HEK293 (cell line): ENCODE measurements around the gene IL13.

Source experiments
- CTCF ChIA-PET: fragments of 350-600 bp; formaldehyde crosslinking; extraction: SDS; loops from one replicate; lab custom pipeline; 2021; ENCODE audit warnings: antibody characterized with exemption; lab: Yijun Ruan, JAX
- POLR2A ChIA-PET: fragments of 300-600 bp; formaldehyde crosslinking; extraction: SDS; loops from one replicate; lab custom pipeline; 2020; ENCODE audit warnings: antibody characterized with exemption, inconsistent platforms; lab: Yijun Ruan, JAX
- H3K27ac ChIP-seq: fragments of 200-500 bp; sonication (Bioruptor generic); 2 replicates; pipeline ENCODE4 v1.5.1; 2014; ENCODE audit warnings: low read depth, low read length, control low read depth, inconsistent platforms; ENCODE audit errors: extremely low read depth
- H3K36me3 ChIP-seq, 2 experiments: fragments of 200-500 bp in 1 of 2; sonication (Bioruptor generic) in 1 of 2; 1 replicate in 1 of 2; 2 replicates in 1 of 2; pipeline ENCODE4 v1.5.1; 2014 to 2017; ENCODE audit warnings: inconsistent platforms in 2 of 2, low read length in 2 of 2; ENCODE audit not compliant: control insufficient read depth in 2 of 2, insufficient read depth in 1 of 2
- H3K4me1 ChIP-seq: fragments of 200-500 bp; sonication (Bioruptor generic); 2 replicates; pipeline ENCODE4 v1.5.1; 2014; ENCODE audit warnings: mild to moderate bottlenecking, low read length, inconsistent platforms; ENCODE audit not compliant: control insufficient read depth, insufficient read depth
- H3K4me3 ChIP-seq: 2 replicates; pipeline ENCODE4 v1.5.1; 2011; ENCODE audit warnings: low read depth, mild to moderate bottlenecking, control low read depth, low read length, moderate library complexity
- H3K9me3 ChIP-seq: fragments of 200-500 bp; sonication (Bioruptor generic); 2 replicates; pipeline ENCODE4 v1.5.1; 2014; ENCODE audit warnings: low read depth, low read length, inconsistent platforms; ENCODE audit not compliant: control insufficient read depth, insufficient read depth
- FEZF1 ChIP-seq: fragments of 450-650 bp; formaldehyde crosslinking; IDR thresholded peaks from 2 replicates; pipeline ENCODE4 v1.5.1; 2016; ENCODE audit warnings: missing biosample characterization, missing genetic modification characterization
- GLIS1 ChIP-seq: fragments of 450-650 bp; formaldehyde crosslinking; IDR thresholded peaks from 2 replicates; pipeline ENCODE4 v1.5.1; 2016; ENCODE audit warnings: missing biosample characterization, missing genetic modification characterization
- HOXD13 ChIP-seq: sonication (generic); formaldehyde crosslinking; IDR thresholded peaks from 2 replicates; pipeline ENCODE4 v1.8.0; 2022; ENCODE audit warnings: missing genetic modification reagents, borderline replicate concordance
- KLF16 ChIP-seq: fragments of 450-650 bp; formaldehyde crosslinking; IDR thresholded peaks from 2 replicates; pipeline ENCODE4 v1.5.1; 2017; ENCODE audit warnings: missing biosample characterization, missing genetic modification characterization
- MYNN ChIP-seq: fragments of 450-650 bp; formaldehyde crosslinking; IDR thresholded peaks from 2 replicates; pipeline ENCODE4 v1.5.1; 2016; ENCODE audit warnings: missing biosample characterization, missing genetic modification characterization, borderline replicate concordance
- ZFP3 ChIP-seq: fragments of 450-650 bp; formaldehyde crosslinking; IDR thresholded peaks from 2 replicates; pipeline ENCODE4 v1.5.1; 2016; ENCODE audit warnings: low read depth, missing biosample characterization, missing genetic modification characterization
- ZIC2 ChIP-seq: fragments of 450-650 bp; formaldehyde crosslinking; IDR thresholded peaks from 2 replicates; pipeline ENCODE4 v1.5.1; 2016; ENCODE audit warnings: missing biosample characterization, missing genetic modification characterization
- ZNF184 ChIP-seq: fragments of 450-650 bp; IDR thresholded peaks from 2 replicates; pipeline ENCODE4 v1.5.1; 2018; ENCODE audit warnings: missing biosample characterization, mild to moderate bottlenecking, missing genetic modification characterization
- ZNF19 ChIP-seq: fragments of 450-650 bp; formaldehyde crosslinking; IDR thresholded peaks from 2 replicates; pipeline ENCODE4; 2016; ENCODE audit warnings: missing biosample characterization, missing genetic modification characterization, low read depth
- ZNF239 ChIP-seq: fragments of 450-650 bp; formaldehyde crosslinking; IDR thresholded peaks from 2 replicates; pipeline ENCODE4 v1.5.1; 2016; ENCODE audit warnings: missing biosample characterization, missing genetic modification characterization
- ZNF324 ChIP-seq: fragments of 450-650 bp; formaldehyde crosslinking; IDR thresholded peaks from 2 replicates; pipeline ENCODE4 v1.5.1; 2016; ENCODE audit warnings: missing biosample characterization, missing genetic modification characterization
- ZNF341 ChIP-seq: fragments of 450-650 bp; formaldehyde crosslinking; IDR thresholded peaks from 2 replicates; pipeline ENCODE4; 2016; ENCODE audit warnings: low read depth, missing biosample characterization, missing genetic modification characterization
- ZNF398 ChIP-seq: fragments of 450-650 bp; formaldehyde crosslinking; IDR thresholded peaks from 2 replicates; pipeline ENCODE4 v1.5.1; 2017; ENCODE audit warnings: missing biosample characterization, missing genetic modification characterization
- ZNF521 ChIP-seq: fragments of 450-650 bp; formaldehyde crosslinking; IDR thresholded peaks from 2 replicates; pipeline ENCODE4 v1.5.1; 2017; ENCODE audit warnings: missing biosample characterization, mild to moderate bottlenecking, missing genetic modification characterization
- ZNF530 ChIP-seq: fragments of 450-650 bp; formaldehyde crosslinking; IDR thresholded peaks from 2 replicates; pipeline ENCODE4 v1.5.1; 2016; ENCODE audit warnings: low read depth, missing biosample characterization, missing genetic modification characterization
- ZNF548 ChIP-seq: fragments of 450-650 bp; formaldehyde crosslinking; IDR thresholded peaks from 2 replicates; pipeline ENCODE4 v1.5.1; 2016; ENCODE audit warnings: missing biosample characterization, missing genetic modification characterization
- ZNF654 ChIP-seq: fragments of 450-650 bp; formaldehyde crosslinking; IDR thresholded peaks from 2 replicates; pipeline ENCODE4 v1.5.1; 2016; ENCODE audit warnings: low read depth, missing biosample characterization, missing genetic modification characterization
- ZNF677 ChIP-seq: fragments of 450-650 bp; IDR thresholded peaks from 2 replicates; pipeline ENCODE4 v1.5.0; 2018; ENCODE audit warnings: missing biosample characterization, mild to moderate bottlenecking, missing genetic modification characterization, moderate library complexity
- ZNF701 ChIP-seq: fragments of 450-650 bp; formaldehyde crosslinking; IDR thresholded peaks from 2 replicates; pipeline ENCODE4 v1.5.1; 2016; ENCODE audit warnings: missing biosample characterization, missing genetic modification characterization
- ZNF704 ChIP-seq: fragments of 450-650 bp; formaldehyde crosslinking; IDR thresholded peaks from 2 replicates; pipeline ENCODE4 v1.5.1; 2016; ENCODE audit warnings: missing biosample characterization, missing genetic modification characterization
- ZNF792 ChIP-seq: fragments of 450-650 bp; formaldehyde crosslinking; IDR thresholded peaks from 2 replicates; pipeline ENCODE4 v1.5.1; 2016; ENCODE audit warnings: missing biosample characterization, missing genetic modification characterization
- ZSCAN4 ChIP-seq: fragments of 450-650 bp; formaldehyde crosslinking; IDR thresholded peaks from 2 replicates; pipeline ENCODE4 v1.5.1; 2017; ENCODE audit warnings: missing biosample characterization, missing genetic modification characterization
- TF ChIP-seq, protein P1 (sequence below): fragments of 450-650 bp; formaldehyde crosslinking; IDR thresholded peaks from 2 replicates; pipeline ENCODE4 v1.5.1; 2016; ENCODE audit warnings: missing biosample characterization, missing genetic modification characterization
- TF ChIP-seq, protein P2 (sequence below): fragments of 450-650 bp; formaldehyde crosslinking; IDR thresholded peaks from 2 replicates; pipeline ENCODE4 v1.5.1; 2016; ENCODE audit warnings: missing biosample characterization, missing genetic modification characterization
- TF ChIP-seq, protein P3 (sequence below): fragments of 450-650 bp; formaldehyde crosslinking; IDR thresholded peaks from 2 replicates; pipeline ENCODE4 v1.5.1; 2016; ENCODE audit warnings: missing biosample characterization, missing genetic modification characterization, low read depth

The IL13 gene

GRCh38 chr5:132678735-132679134, 20.8 kb downstream of the IL13 start:
- Histone ChIP-seq H3K4me3 (no peak overlapping the region), H3K9me3 (no peaks in the 10 kb centered on the region), H3K36me3 (no peaks in the 10 kb centered on the region), H3K4me1 (no peaks in the 10 kb centered on the region), H3K27ac (no peak overlapping the region)
- POLR2A ChIA-PET: interaction anchor here (0.6 kb wide), 1 partner anchor 485 kb away, joined by 4 read pairs; no protein-coding TSS in a partner anchor
- TF ChIP-seq ZNF654 (tag by site-specific recombination) (no peak), HOXD13 (CRISPR knock-in tag) (no peak), ZSCAN4 (tag by site-specific recombination) (no peak), ZNF792 (tag by site-specific recombination) (no peak), ZIC2 (no peak), ZNF239 (tag by site-specific recombination) (no peak), ZNF324 (tag by site-specific recombination) (no peak), ZNF184 (tag by site-specific recombination) (no peak), KLF16 (tag by site-specific recombination) (no peak), ZNF677 (tag by site-specific recombination) (no peak), ZNF398 (tag by site-specific recombination) (no peak), ZNF701 (tag by site-specific recombination) (no peak), ZFP3 (tag by site-specific recombination) (no peak), MYNN (tag by site-specific recombination) (no peak)
- TF ChIP-seq, protein P1, sequence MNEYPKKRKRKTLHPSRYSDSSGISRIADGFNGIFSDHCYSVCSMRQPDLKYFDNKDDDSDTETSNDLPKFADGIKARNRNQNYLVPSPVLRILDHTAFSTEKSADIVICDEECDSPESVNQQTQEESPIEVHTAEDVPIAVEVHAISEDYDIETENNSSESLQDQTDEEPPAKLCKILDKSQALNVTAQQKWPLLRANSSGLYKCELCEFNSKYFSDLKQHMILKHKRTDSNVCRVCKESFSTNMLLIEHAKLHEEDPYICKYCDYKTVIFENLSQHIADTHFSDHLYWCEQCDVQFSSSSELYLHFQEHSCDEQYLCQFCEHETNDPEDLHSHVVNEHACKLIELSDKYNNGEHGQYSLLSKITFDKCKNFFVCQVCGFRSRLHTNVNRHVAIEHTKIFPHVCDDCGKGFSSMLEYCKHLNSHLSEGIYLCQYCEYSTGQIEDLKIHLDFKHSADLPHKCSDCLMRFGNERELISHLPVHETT (tag by site-specific recombination): no peak
- CTCF ChIA-PET: interaction anchor here (0.6 to 3.2 kb wide), 6 partner anchors 12 to 152 kb away, joined by 3 to 14 read pairs (median 4); no protein-coding TSS in a partner anchor

GRCh38 chr5:132679166-132679565, 21.2 kb downstream of the IL13 start:
- Histone ChIP-seq H3K36me3 (no peaks in the 10 kb centered on the region), H3K4me3 (no peak overlapping the region), H3K4me1 (no peaks in the 10 kb centered on the region), H3K27ac (no peak overlapping the region), H3K9me3 (no peaks in the 10 kb centered on the region)
- ChIA-PET CTCF (interaction anchor here (0.6 to 3.2 kb wide), 2 partner anchors 153 to 442 kb away, joined by 3 to 14 read pairs; no protein-coding TSS in a partner anchor), POLR2A (interaction anchor here (0.6 kb wide), 1 partner anchor 486 kb away, joined by 4 read pairs; no protein-coding TSS in a partner anchor)
- no peak for TF ChIP-seq ZNF19 (tag by site-specific recombination)
- no peak for TF ChIP-seq GLIS1 (tag by site-specific recombination)
- no peak for TF ChIP-seq ZNF548
- TF ChIP-seq FEZF1 (tag by site-specific recombination): no peak
- TF ChIP-seq, protein P2, sequence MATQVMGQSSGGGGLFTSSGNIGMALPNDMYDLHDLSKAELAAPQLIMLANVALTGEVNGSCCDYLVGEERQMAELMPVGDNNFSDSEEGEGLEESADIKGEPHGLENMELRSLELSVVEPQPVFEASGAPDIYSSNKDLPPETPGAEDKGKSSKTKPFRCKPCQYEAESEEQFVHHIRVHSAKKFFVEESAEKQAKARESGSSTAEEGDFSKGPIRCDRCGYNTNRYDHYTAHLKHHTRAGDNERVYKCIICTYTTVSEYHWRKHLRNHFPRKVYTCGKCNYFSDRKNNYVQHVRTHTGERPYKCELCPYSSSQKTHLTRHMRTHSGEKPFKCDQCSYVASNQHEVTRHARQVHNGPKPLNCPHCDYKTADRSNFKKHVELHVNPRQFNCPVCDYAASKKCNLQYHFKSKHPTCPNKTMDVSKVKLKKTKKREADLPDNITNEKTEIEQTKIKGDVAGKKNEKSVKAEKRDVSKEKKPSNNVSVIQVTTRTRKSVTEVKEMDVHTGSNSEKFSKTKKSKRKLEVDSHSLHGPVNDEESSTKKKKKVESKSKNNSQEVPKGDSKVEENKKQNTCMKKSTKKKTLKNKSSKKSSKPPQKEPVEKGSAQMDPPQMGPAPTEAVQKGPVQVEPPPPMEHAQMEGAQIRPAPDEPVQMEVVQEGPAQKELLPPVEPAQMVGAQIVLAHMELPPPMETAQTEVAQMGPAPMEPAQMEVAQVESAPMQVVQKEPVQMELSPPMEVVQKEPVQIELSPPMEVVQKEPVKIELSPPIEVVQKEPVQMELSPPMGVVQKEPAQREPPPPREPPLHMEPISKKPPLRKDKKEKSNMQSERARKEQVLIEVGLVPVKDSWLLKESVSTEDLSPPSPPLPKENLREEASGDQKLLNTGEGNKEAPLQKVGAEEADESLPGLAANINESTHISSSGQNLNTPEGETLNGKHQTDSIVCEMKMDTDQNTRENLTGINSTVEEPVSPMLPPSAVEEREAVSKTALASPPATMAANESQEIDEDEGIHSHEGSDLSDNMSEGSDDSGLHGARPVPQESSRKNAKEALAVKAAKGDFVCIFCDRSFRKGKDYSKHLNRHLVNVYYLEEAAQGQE (tag by site-specific recombination): no peak
- no peak for TF ChIP-seq ZNF341 (tag by site-specific recombination)
- no peak for TF ChIP-seq ZNF704 (tag by site-specific recombination)
- TF ChIP-seq, protein P3, sequence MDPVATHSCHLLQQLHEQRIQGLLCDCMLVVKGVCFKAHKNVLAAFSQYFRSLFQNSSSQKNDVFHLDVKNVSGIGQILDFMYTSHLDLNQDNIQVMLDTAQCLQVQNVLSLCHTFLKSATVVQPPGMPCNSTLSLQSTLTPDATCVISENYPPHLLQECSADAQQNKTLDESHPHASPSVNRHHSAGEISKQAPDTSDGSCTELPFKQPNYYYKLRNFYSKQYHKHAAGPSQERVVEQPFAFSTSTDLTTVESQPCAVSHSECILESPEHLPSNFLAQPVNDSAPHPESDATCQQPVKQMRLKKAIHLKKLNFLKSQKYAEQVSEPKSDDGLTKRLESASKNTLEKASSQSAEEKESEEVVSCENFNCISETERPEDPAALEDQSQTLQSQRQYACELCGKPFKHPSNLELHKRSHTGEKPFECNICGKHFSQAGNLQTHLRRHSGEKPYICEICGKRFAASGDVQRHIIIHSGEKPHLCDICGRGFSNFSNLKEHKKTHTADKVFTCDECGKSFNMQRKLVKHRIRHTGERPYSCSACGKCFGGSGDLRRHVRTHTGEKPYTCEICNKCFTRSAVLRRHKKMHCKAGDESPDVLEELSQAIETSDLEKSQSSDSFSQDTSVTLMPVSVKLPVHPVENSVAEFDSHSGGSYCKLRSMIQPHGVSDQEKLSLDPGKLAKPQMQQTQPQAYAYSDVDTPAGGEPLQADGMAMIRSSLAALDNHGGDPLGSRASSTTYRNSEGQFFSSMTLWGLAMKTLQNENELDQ (tag by site-specific recombination): no peak
- no peak for TF ChIP-seq ZNF521 (tag by site-specific recombination)
- no peak for TF ChIP-seq ZNF530 (tag by site-specific recombination)
